H9 (cell line): ENCODE measurements around the gene ANK2. TPM values are rescaled to one million over a fixed set of nuclear protein-coding genes. Genes with fewer than 3 reads are reported as not detected.

Source experiments
- DNase-seq: peaks from one replicate; pipeline ENCODE4 v3.0.0-alpha.2; 2017
- H2AFZ ChIP-seq: one replicate; pipeline ENCODE4 v1.6.1; 2013; ENCODE audit warnings: mild to moderate bottlenecking, low read length, control low read depth, moderate library complexity
- H2AK5ac ChIP-seq: 2 replicates; pipeline ENCODE4 v1.6.1; 2013; ENCODE audit warnings: low read length, control low read depth, mixed read lengths; ENCODE audit not compliant: insufficient read length
- H2BK120ac ChIP-seq: one replicate; pipeline ENCODE4 v1.6.1; 2013; ENCODE audit warnings: low read depth, mild to moderate bottlenecking, low read length, control low read depth, inconsistent platforms; ENCODE audit not compliant: poor library complexity, severe bottlenecking
- H2BK12ac ChIP-seq: 2 replicates; pipeline ENCODE4 v1.6.1; 2013; ENCODE audit warnings: low read length, control low read depth, mixed read lengths, low read depth; ENCODE audit not compliant: insufficient read length
- H2BK15ac ChIP-seq: 2 replicates; pipeline ENCODE4 v1.6.1; 2013; ENCODE audit warnings: low read depth, low read length, control low read depth
- H2BK20ac ChIP-seq: one replicate; pipeline ENCODE4 v1.6.1; 2013; ENCODE audit warnings: low read depth, mild to moderate bottlenecking, low read length, control low read depth, inconsistent platforms; ENCODE audit not compliant: poor library complexity, severe bottlenecking
- H2BK5ac ChIP-seq: 2 replicates; pipeline ENCODE4 v1.6.1; 2013; ENCODE audit warnings: low read length, control low read depth, mixed read lengths; ENCODE audit not compliant: insufficient read length
- H3K14ac ChIP-seq: 2 replicates; pipeline ENCODE4 v1.6.1; 2013; ENCODE audit warnings: low read length, control low read depth; ENCODE audit not compliant: insufficient read depth
- H3K18ac ChIP-seq: 2 replicates; pipeline ENCODE4 v1.6.1; 2013; ENCODE audit warnings: low read depth, mild to moderate bottlenecking, mixed read lengths, low read length, control low read depth; ENCODE audit not compliant: insufficient read length
- H3K23ac ChIP-seq: 2 replicates; pipeline ENCODE4 v1.6.1; 2013; ENCODE audit warnings: low read length, control low read depth, mixed read lengths, low read depth; ENCODE audit not compliant: insufficient read length
- H3K23me2 ChIP-seq: 2 replicates; pipeline ENCODE4 v1.6.1; 2013; ENCODE audit warnings: low read depth, mild to moderate bottlenecking, mixed read lengths, low read length, control low read depth; ENCODE audit not compliant: insufficient read length, poor library complexity, severe bottlenecking
- H3K27ac ChIP-seq: 2 replicates; pipeline ENCODE4 v1.5.1; 2013; ENCODE audit warnings: low read length, control low read depth, mixed read lengths, low read depth; ENCODE audit not compliant: insufficient read length
- H3K27me3 ChIP-seq: 2 replicates; pipeline ENCODE4 v1.6.1; 2013; ENCODE audit warnings: low read length, control low read depth, inconsistent platforms; ENCODE audit not compliant: insufficient read depth
- H3K4ac ChIP-seq: 2 replicates; pipeline ENCODE4 v1.6.1; 2013; ENCODE audit warnings: low read depth, mild to moderate bottlenecking, control low read depth, inconsistent platforms, low read length, moderate library complexity
- H3K4me1 ChIP-seq: 2 replicates; pipeline ENCODE4 v1.6.1; 2013; ENCODE audit warnings: low read length, control low read depth, inconsistent platforms; ENCODE audit not compliant: insufficient read depth
- H3K4me2 ChIP-seq: 2 replicates; pipeline ENCODE4 v1.6.1; 2013; ENCODE audit warnings: low read length, control low read depth, mixed read lengths; ENCODE audit not compliant: insufficient read length, insufficient read depth
- H3K56ac ChIP-seq: 2 replicates; pipeline ENCODE4 v1.6.1; 2013; ENCODE audit warnings: low read depth, mild to moderate bottlenecking, mixed read lengths, low read length, control low read depth; ENCODE audit not compliant: insufficient read length
- H3K79me1 ChIP-seq: 2 replicates; pipeline ENCODE4 v1.6.1; 2013; ENCODE audit warnings: low read depth, mild to moderate bottlenecking, moderate library complexity, low read length, control low read depth, inconsistent platforms; ENCODE audit not compliant: insufficient read depth, poor library complexity, severe bottlenecking
- H3K79me2 ChIP-seq: 2 replicates; pipeline ENCODE4 v1.6.1; 2013; ENCODE audit warnings: low read length, control low read depth, inconsistent platforms; ENCODE audit not compliant: insufficient read depth
- H3K9ac ChIP-seq: 2 replicates; pipeline ENCODE4 v1.6.1; 2013; ENCODE audit warnings: low read length, control low read depth, mixed read lengths; ENCODE audit not compliant: insufficient read length; ENCODE audit errors: extremely low read depth
- H3K9me3 ChIP-seq: one replicate; pipeline ENCODE4 v1.6.1; 2013; ENCODE audit warnings: low read depth, low read length, inconsistent platforms; ENCODE audit not compliant: control insufficient read depth
- H3T11ph ChIP-seq: one replicate; pipeline ENCODE4 v1.6.1; 2013; ENCODE audit warnings: mild to moderate bottlenecking, low read length, control low read depth, inconsistent platforms
- H4K20me1 ChIP-seq: one replicate; pipeline ENCODE4 v1.6.1; 2013; ENCODE audit not compliant: control insufficient read depth, insufficient read length, insufficient read depth
- H4K5ac ChIP-seq: 2 replicates; pipeline ENCODE4 v1.6.1; 2013; ENCODE audit warnings: low read depth, mild to moderate bottlenecking, mixed read lengths, low read length, control low read depth; ENCODE audit not compliant: insufficient read length
- H4K8ac ChIP-seq: replicated peaks from 2 replicates; pipeline ENCODE4 v1.6.1; 2013; ENCODE audit warnings: low read length, control low read depth, mixed read lengths, low read depth; ENCODE audit not compliant: insufficient read length
- H4K91ac ChIP-seq: 2 replicates; pipeline ENCODE4 v1.6.1; 2013; ENCODE audit warnings: low read depth, mild to moderate bottlenecking, moderate library complexity, mixed read lengths, low read length, control low read depth; ENCODE audit not compliant: insufficient read length
- H3K27ac Mint-ChIP-seq, 3 experiments: 2 replicates in 2 of 3; 3 replicates in 1 of 3; pipeline ENCODE4 v1.8.0; 2020 to 2021; ENCODE audit warnings: mixed read lengths in 3 of 3, mild to moderate bottlenecking in 1 of 3, moderate library complexity in 1 of 3
- H3K27me3 Mint-ChIP-seq: 2 replicates; pipeline ENCODE4 v1.8.0; 2021; ENCODE audit warnings: low read depth, mild to moderate bottlenecking, moderate library complexity, mixed read lengths
- H3K36me3 Mint-ChIP-seq, 3 experiments: 2 replicates in 2 of 3; 3 replicates in 1 of 3; pipeline ENCODE4 v1.8.0; 2020 to 2021; ENCODE audit warnings: low read depth in 3 of 3, mixed read lengths in 3 of 3; ENCODE audit not compliant: insufficient read depth in 1 of 3
- H3K4me1 Mint-ChIP-seq, 2 experiments: 2 replicates each; pipeline ENCODE4 v1.8.0; 2020; ENCODE audit warnings: mixed read lengths in 2 of 2
- H3K4me3 Mint-ChIP-seq, 2 experiments: 2 replicates in 1 of 2; 3 replicates in 1 of 2; pipeline ENCODE4 v1.8.0; 2020 to 2021; ENCODE audit warnings: mild to moderate bottlenecking in 2 of 2, mixed read lengths in 2 of 2, moderate library complexity in 1 of 2
- H3K9me3 Mint-ChIP-seq, 2 experiments: 2 replicates in 1 of 2; 3 replicates in 1 of 2; pipeline ENCODE4 v1.8.0; 2020; ENCODE audit warnings: mild to moderate bottlenecking in 2 of 2, mixed read lengths in 2 of 2, moderate library complexity in 1 of 2
- CTCF ChIP-seq: fragments of 200-600 bp; sonication (generic); conservative IDR thresholded peaks from 3 replicates; pipeline ENCODE4 v1.8.0; 2021; ENCODE audit warnings: antibody characterized with exemption, mild to moderate bottlenecking
- total RNA-seq: library from RNA; stranded (reverse); gene quantifications from 2 replicates; pipeline ENCODE4 v1.2.1, GENCODE V29; 2021

Gene ANK2
- total RNA-seq, 1 experiment from 2014 or later: 36.8 TPM

GRCh38 chr4:113390850-113391249, 341.4 kb downstream of the ANK2 start:
- H3K56ac ChIP-seq: no peak overlapping the region
- no peak overlapping the region for H2AFZ ChIP-seq
- H4K5ac ChIP-seq: no peak overlapping the region
- H3K18ac ChIP-seq: no peak overlapping the region
- no peaks in the 10 kb centered on the region for H3K79me2 ChIP-seq
- no peaks in the 10 kb centered on the region for H4K20me1 ChIP-seq
- no peak overlapping the region for H4K91ac ChIP-seq
- no peak overlapping the region for H3K27ac ChIP-seq
- Mint-ChIP-seq H3K27me3 (no peaks in the 10 kb centered on the region), H3K4me3 (no peak overlapping the region), H3K4me1 (peaks cover 19 to 34% of the 10 kb centered on the region in 2 experiments), H3K9me3 (peaks cover 11 to 16% of the 10 kb centered on the region in 2 experiments), H3K27ac (no peak overlapping the region; a peak in 1 of 7 replicates), H3K36me3 (peaks cover 6 to 26% (median 6%) of the 10 kb centered on the region in 3 experiments; a peak in 6 of 7 replicates)
- no peak overlapping the region for H3T11ph ChIP-seq
- DNase-seq: no peak
- no peak overlapping the region for H2BK15ac ChIP-seq
- H4K8ac ChIP-seq: no peak overlapping the region
- no peak overlapping the region for H2BK12ac ChIP-seq
- no peaks in the 10 kb centered on the region for H3K23me2 ChIP-seq
- no peak overlapping the region for H3K4ac ChIP-seq
- no peak overlapping the region for H3K23ac ChIP-seq
- no peaks in the 10 kb centered on the region for H3K4me1 ChIP-seq
- no peaks in the 10 kb centered on the region for H3K27me3 ChIP-seq
- no peak overlapping the region for H2AK5ac ChIP-seq
- H3K9me3 ChIP-seq: peaks cover 8% of the 10 kb centered on the region
- TF ChIP-seq CTCF: no peak
- H3K4me2 ChIP-seq: no peak overlapping the region
- no peak overlapping the region for H2BK20ac ChIP-seq
- no peak overlapping the region for H2BK120ac ChIP-seq
- no peak overlapping the region for H3K9ac ChIP-seq
- no peaks in the 10 kb centered on the region for H3K79me1 ChIP-seq
- H3K14ac ChIP-seq: no peak overlapping the region
- H2BK5ac ChIP-seq: no peak overlapping the region
